Karpas-422 (cell line): ENCODE measurements around the gene FBXL17. TPM values are rescaled to one million over a fixed set of nuclear protein-coding genes. Genes with fewer than 3 reads are reported as not detected.

Experiments used
- DNase-seq: peaks from one replicate; pipeline ENCODE4 v3.0.0-alpha.2; 2015
- H2AFZ ChIP-seq: fragments of 200-600 bp; sonication (generic); 2 replicates; pipeline ENCODE4 v1.6.1; 2014; ENCODE audit warnings: antibody characterized with exemption, low read length, mixed read lengths
- H3K27ac ChIP-seq: fragments of 200-600 bp; sonication (generic); 2 replicates; pipeline ENCODE4 v1.5.1; 2014; ENCODE audit warnings: mild to moderate bottlenecking, low read length, moderate library complexity
- H3K27me3 ChIP-seq: fragments of 200-600 bp; sonication (generic); 2 replicates; pipeline ENCODE4 v1.6.1; 2014; ENCODE audit warnings: low read length, mixed read lengths
- H3K36me3 ChIP-seq: fragments of 200-600 bp; sonication (generic); 2 replicates; pipeline ENCODE4 v1.6.1; 2014; ENCODE audit warnings: low read length, mixed read lengths; ENCODE audit not compliant: insufficient read depth
- H3K4me1 ChIP-seq: fragments of 200-600 bp; sonication (generic); 2 replicates; pipeline ENCODE4 v1.6.1; 2014; ENCODE audit warnings: mild to moderate bottlenecking, low read length, mixed read lengths
- H3K4me2 ChIP-seq: fragments of 200-600 bp; sonication (generic); 2 replicates; pipeline ENCODE4 v1.6.1; 2014; ENCODE audit warnings: low read length, low read depth, mild to moderate bottlenecking; ENCODE audit not compliant: poor library complexity, severe bottlenecking
- H3K4me3 ChIP-seq: fragments of 200-600 bp; sonication (generic); 2 replicates; pipeline ENCODE4 v1.5.1; 2014; ENCODE audit warnings: mild to moderate bottlenecking, antibody characterized with exemption, low read length, mixed read lengths
- H3K79me2 ChIP-seq: fragments of 200-600 bp; sonication (generic); 2 replicates; pipeline ENCODE4 v1.6.1; 2014; ENCODE audit warnings: mild to moderate bottlenecking, low read length, mixed read lengths
- H3K9ac ChIP-seq: fragments of 200-600 bp; sonication (generic); 2 replicates; pipeline ENCODE4 v1.6.0; 2014; ENCODE audit warnings: low read length
- H3K9me2 ChIP-seq: fragments of 200-600 bp; sonication (generic), shearing (Covaris generic); replicated peaks from 2 replicates; pipeline ENCODE4 v1.6.0; 2014; ENCODE audit warnings: mild to moderate bottlenecking, low read length, moderate library complexity; ENCODE audit not compliant: insufficient read depth
- H3K9me3 ChIP-seq: fragments of 300-700, 200-600 bp; sonication (generic); 2 replicates; pipeline ENCODE4 v1.6.1; 2014; ENCODE audit warnings: low read length, mixed read lengths
- H4K20me1 ChIP-seq: fragments of 200-600 bp; sonication (generic); 2 replicates; pipeline ENCODE4 v1.6.1; 2014; ENCODE audit warnings: mild to moderate bottlenecking, antibody characterized with exemption, low read length, low read depth; ENCODE audit not compliant: insufficient read depth
- total RNA-seq: library from RNA; depleted of rRNA; stranded (reverse); fragments of >200 nt; shearing (Covaris generic); gene quantifications from 2 replicates; pipeline ENCODE4 v1.2.3, GENCODE V29; 2014; ENCODE audit warnings: low replicate concordance

FBXL17 gene
- total RNA-seq, 1 experiment from 2014 or later = 26.9 TPM

DNA sequence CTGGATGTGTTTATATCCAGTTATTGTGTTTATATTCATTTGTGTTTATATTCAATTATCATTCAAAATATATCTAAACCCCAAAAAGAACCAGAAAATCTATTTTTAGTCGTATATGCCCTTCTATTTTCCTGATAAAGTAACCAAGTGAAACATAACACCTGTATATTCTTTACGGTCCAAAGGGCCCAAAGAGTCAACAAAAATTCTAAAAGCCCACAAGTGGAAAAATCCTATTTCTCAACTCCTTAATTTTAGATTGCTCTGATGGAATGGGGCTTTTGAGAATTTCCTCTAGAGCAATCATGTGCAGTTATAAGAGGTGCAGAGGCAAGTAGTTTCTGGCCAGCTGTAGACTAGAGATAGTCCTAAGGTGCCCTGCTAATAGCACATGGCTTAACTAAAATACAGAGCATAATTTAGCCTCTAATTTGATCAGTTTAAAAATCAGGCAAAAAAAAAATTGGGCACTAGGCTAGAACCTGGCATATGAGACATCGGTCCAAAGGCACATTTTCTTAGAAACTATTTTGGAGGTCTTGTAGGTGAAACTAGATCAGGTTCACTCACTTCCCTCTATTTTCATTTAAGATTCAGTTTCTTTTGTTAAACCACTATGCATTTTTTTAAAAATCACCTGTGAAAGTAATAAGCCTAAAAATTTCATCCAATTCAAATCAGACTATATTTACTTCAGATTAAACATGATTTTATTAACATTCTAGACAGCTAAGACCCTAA is 256.0 kb downstream of the FBXL17 start:
- no peaks in the 10 kb centered on the region for H4K20me1 ChIP-seq
- peaks cover 9% of the 10 kb centered on the region for H3K4me1 ChIP-seq
- no peaks in the 10 kb centered on the region for H3K79me2 ChIP-seq

DNA sequence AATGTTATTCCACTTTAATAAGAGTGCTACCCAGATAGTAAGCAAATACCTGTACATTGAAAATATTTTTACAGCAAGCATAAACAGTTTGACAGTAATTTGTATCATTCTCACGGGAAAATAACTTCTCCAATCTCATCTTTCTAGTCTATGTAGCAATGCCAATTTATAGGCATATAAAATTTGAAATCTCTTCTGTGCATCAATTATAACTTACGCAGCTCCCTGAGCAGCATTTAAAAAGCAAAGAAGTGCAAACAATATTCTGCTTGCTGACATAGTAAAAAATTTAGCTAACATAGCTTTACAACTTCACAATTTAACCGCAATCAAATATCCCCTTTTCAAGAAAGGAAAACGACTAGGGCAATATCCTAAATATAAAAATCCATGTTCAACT is 257.3 kb downstream of the FBXL17 start:
- Histone ChIP-seq H2AFZ (no peak overlapping the region), H4K20me1 (no peaks in the 10 kb centered on the region), H3K4me3 (no peak overlapping the region), H3K36me3 (no peaks in the 10 kb centered on the region), H3K9ac (no peak overlapping the region), H3K27ac (no peak overlapping the region), H3K9me3 (no peaks in the 10 kb centered on the region), H3K4me2 (no peak overlapping the region), H3K79me2 (no peaks in the 10 kb centered on the region), H3K9me2 (no peaks in the 10 kb centered on the region), H3K4me1 (peaks cover 9% of the 10 kb centered on the region), H3K27me3 (no peaks in the 10 kb centered on the region)
- DNase-seq = no peak

More for the DNA sequence above, 256.0 kb downstream of the FBXL17 start:
- Histone ChIP-seq H3K27me3 (no peaks in the 10 kb centered on the region), H2AFZ (no peak overlapping the region), H3K36me3 (no peaks in the 10 kb centered on the region), H3K4me2 (no peak overlapping the region), H3K9me3 (no peaks in the 10 kb centered on the region), H3K27ac (no peak overlapping the region), H3K9ac (no peak overlapping the region), H3K4me3 (no peak overlapping the region), H3K9me2 (no peaks in the 10 kb centered on the region)
- no peak for DNase-seq

DNA sequence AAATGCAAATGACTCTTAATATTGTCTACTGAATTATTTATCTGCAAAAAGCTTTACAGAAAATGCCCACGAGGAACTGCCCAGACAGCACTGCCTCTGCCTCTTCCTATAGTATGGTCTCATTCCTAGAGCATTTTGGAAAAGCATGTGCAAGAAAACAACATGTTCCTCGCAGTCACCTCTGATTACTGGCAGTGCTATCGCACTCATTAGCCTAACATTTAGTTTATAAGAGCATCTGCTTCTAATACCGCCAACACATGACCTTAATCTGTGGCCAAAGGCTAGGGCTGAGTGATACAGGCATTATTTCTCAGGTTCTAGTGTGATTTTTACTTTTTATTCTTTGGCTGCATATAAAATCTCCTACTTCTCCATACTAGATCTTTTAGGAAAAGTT is 259.2 kb downstream of the FBXL17 start:
- Histone ChIP-seq H4K20me1 (no peaks in the 10 kb centered on the region), H3K4me1 (peaks cover 9% of the 10 kb centered on the region), H3K4me2 (no peak overlapping the region), H3K36me3 (no peaks in the 10 kb centered on the region), H3K4me3 (no peak overlapping the region), H3K9me3 (no peaks in the 10 kb centered on the region), H3K9ac (no peak overlapping the region), H3K27me3 (no peaks in the 10 kb centered on the region), H2AFZ (no peak overlapping the region), H3K27ac (no peak overlapping the region), H3K9me2 (no peaks in the 10 kb centered on the region), H3K79me2 (no peaks in the 10 kb centered on the region)
- DNase-seq = no peak

DNA sequence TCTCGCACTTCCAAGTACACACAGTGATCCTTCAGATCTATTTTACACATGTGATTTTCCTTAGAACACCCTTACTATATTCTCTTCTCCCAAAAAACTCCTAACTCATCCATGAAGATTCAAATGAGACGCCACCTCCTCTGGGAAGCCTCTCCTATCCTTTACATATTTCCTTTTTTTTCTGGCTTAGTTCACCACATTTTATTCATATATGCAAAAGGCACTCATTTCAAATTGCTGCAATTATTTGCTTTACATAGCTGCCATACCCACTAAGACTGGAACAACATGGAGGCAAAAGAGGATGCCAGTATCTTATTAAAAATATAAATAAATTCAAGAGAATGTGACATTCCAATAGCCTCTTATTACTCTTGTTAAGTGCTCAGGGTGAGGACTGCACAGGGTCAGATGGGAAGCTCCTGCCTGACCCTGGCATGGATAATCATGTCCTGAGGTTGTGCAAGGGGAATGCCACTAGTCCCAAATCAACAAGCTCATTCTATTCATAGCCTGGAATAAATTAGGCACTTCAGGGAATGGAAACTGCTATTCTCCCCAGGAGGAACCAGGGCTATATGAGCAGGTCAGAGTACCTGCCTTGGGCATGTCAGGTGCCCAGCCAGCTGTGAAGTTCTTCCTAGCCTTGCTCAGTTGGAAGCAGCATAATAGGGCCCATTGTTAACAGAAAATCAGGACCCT is 262.9 kb downstream of the FBXL17 start:
- Histone ChIP-seq H3K79me2 (no peaks in the 10 kb centered on the region), H3K9me3 (no peaks in the 10 kb centered on the region), H3K27ac (no peak overlapping the region)

DNA sequence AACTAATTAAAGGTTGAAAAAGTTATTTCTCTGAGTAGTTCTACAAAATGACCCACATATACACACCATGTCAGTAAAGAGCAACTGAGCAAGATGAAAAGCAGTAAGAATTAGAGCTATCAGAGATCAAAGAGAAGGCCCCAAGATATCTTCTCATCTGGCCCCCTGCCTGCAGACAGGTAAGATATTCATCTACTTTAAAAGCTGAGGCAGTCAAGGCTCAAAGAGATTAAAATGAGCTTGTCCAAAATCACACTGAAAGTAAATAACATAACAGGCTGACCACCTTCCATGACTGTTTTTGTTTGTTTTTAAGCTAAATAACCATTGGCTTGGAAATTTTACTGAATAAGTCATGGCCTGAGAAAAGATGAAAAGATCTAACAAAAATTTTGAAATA is 266.2 kb downstream of the FBXL17 start:
- Histone ChIP-seq H3K4me3 (no peak overlapping the region), H3K27me3 (no peaks in the 10 kb centered on the region), H3K9me3 (no peaks in the 10 kb centered on the region), H3K9ac (no peak overlapping the region), H4K20me1 (no peaks in the 10 kb centered on the region), H3K4me2 (no peak overlapping the region), H3K9me2 (no peaks in the 10 kb centered on the region), H3K79me2 (no peaks in the 10 kb centered on the region), H2AFZ (no peak overlapping the region), H3K4me1 (no peaks in the 10 kb centered on the region), H3K27ac (no peak overlapping the region), H3K36me3 (no peaks in the 10 kb centered on the region)
- DNase-seq = no peak

More for the DNA sequence above, 262.9 kb downstream of the FBXL17 start:
- Histone ChIP-seq H3K9me2 (no peaks in the 10 kb centered on the region), H3K36me3 (no peaks in the 10 kb centered on the region), H3K4me3 (no peak overlapping the region), H4K20me1 (no peaks in the 10 kb centered on the region), H3K4me2 (no peak overlapping the region), H3K9ac (no peak overlapping the region), H3K27me3 (no peaks in the 10 kb centered on the region), H2AFZ (no peak overlapping the region), H3K4me1 (no peaks in the 10 kb centered on the region)
- no peak for DNase-seq

DNA sequence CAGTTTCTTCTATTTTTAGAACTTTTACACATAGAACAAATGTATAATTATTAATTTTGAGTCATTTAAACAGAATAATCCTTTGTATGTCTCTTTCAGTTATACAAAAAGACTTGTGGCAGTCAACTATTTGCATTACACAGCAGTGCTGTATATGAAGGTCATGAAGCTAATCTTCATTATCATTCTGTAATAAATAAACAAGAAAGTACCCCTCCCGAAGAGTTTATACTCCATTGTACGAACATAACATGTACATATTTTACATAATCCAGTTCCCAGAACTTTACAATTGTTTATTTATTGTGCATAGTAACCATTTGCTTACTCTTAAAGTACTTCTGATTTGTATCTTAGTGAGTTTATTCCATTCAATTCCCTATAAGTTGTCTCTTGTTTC is 267.9 kb downstream of the FBXL17 start:
- H3K9me3 ChIP-seq = no peaks in the 10 kb centered on the region
- H2AFZ ChIP-seq = no peak overlapping the region
- H3K79me2 ChIP-seq = no peaks in the 10 kb centered on the region
- no peaks in the 10 kb centered on the region for H4K20me1 ChIP-seq
- no peak overlapping the region for H3K27ac ChIP-seq
- no peak overlapping the region for H3K4me2 ChIP-seq
- no peak for DNase-seq
- H3K4me1 ChIP-seq = no peaks in the 10 kb centered on the region
- no peaks in the 10 kb centered on the region for H3K9me2 ChIP-seq
- H3K9ac ChIP-seq = no peak overlapping the region
- no peaks in the 10 kb centered on the region for H3K36me3 ChIP-seq
- H3K4me3 ChIP-seq = no peak overlapping the region
- H3K27me3 ChIP-seq = no peaks in the 10 kb centered on the region

DNA sequence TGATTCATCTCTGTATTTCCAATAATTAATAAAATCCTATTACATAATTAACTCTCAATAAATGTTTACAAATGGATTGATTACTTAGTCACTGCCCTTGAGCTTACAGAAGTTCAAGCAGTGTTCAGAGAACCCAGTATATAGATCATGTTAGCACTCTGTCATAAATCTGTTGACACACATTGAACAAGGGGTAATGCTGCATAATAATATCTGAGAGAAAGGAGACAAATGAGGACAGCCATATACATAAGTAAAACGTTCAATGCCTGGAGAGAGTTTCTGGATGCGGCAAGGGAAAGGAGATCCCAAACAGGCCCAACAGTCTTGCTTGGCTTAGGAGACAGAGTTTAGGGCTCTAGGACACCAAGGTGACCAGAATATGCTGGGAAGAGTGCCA is 270.2 kb downstream of the FBXL17 start:
- Histone ChIP-seq H3K27me3 (no peaks in the 10 kb centered on the region), H3K4me2 (no peak overlapping the region), H3K9me3 (no peaks in the 10 kb centered on the region), H3K36me3 (no peaks in the 10 kb centered on the region), H3K4me1 (no peaks in the 10 kb centered on the region), H3K27ac (no peak overlapping the region), H3K79me2 (no peaks in the 10 kb centered on the region), H4K20me1 (no peaks in the 10 kb centered on the region), H3K9ac (no peak overlapping the region), H3K4me3 (no peak overlapping the region), H2AFZ (no peak overlapping the region), H3K9me2 (no peaks in the 10 kb centered on the region)
- no peak for DNase-seq

DNA sequence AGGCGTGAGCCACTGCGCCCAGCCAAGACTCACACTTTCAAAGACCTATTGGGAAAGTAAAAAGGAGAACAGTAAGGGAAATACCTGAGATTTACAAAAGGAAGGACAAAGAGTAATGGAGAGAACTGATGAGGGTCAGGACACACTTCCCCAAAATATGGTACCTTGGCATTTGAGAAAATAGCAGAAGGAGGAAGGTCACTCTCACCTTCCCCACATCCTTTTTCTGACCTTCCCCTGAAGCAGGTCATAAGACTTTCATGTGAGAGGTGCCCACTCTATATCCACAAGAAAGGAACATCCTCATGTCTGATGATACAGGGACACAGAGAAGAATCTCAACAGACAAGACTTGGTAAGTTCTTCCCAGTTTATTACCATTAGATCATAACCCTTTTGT is 272.8 kb downstream of the FBXL17 start:
- Histone ChIP-seq H3K27me3 (no peaks in the 10 kb centered on the region), H3K9me2 (no peaks in the 10 kb centered on the region), H3K4me3 (no peak overlapping the region), H3K27ac (no peak overlapping the region), H3K4me2 (no peak overlapping the region), H3K36me3 (no peaks in the 10 kb centered on the region), H3K4me1 (no peaks in the 10 kb centered on the region), H3K9ac (no peak overlapping the region), H3K9me3 (no peaks in the 10 kb centered on the region), H2AFZ (no peak overlapping the region), H3K79me2 (no peaks in the 10 kb centered on the region), H4K20me1 (no peaks in the 10 kb centered on the region)
- no peak for DNase-seq
